GM19328 (cell line): ENCODE results near the gene C11orf86.
A peak's percentile ranks its signal among the peaks of the same experiment; 100 is the strongest.
"Not testable (repeated sequence)": the region's sequence is repeated elsewhere in the genome, so short reads cannot be mapped to it uniquely, and the experiment has no call there.

Experiments used
- ATAC-seq: cut with Tn5 transposase; IDR thresholded peaks from one replicate; pipeline ENCODE4 v1.9.1; 2021; ENCODE audit warnings: mild to moderate bottlenecking, moderate library complexity; ENCODE audit not compliant: unreplicated experiment

The C11orf86 gene, protein sequence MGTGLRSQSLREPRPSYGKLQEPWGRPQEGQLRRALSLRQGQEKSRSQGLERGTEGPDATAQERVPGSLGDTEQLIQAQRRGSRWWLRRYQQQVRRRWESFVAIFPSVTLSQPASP

DNA sequence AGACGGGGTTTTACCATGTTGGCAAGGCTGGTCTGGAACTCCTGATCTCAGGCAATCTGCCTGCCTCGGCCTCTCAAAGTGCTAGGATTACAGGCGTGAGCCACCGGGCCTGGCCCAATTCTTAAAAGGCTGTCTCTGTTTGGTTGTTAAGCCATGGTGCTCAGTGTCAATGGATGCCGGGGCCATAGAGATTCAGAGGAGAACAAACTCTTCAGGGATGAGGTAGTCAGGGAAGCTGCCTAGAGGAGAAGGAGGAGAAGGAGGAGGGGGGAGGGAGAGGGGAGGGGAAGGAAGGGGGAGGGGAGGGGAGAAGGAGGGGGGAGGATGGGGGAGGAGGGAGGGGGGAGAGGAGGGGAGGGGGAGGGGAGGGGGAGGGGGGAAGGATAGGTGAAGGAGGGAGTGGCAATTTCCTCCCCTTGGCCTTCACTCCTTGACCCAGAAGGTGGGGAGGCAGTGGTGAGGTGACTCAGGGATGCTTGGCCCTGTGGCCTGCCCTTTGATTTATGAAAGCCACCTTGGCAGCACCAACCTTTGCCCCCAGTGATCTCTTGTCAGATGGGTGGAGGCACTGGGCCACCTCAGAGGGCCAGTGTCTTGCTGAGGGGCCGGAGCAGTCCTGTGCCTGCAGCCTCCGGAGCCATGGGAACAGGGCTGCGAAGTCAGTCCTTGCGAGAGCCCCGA, at the start of gene C11orf86:
Gene C11orf86, plus strand, starts transcription at position 581 of the 681 bp plus-strand sequence. Its CDS starts 59 bp downstream, at position 640.
- no peak for ATAC-seq

DNA sequence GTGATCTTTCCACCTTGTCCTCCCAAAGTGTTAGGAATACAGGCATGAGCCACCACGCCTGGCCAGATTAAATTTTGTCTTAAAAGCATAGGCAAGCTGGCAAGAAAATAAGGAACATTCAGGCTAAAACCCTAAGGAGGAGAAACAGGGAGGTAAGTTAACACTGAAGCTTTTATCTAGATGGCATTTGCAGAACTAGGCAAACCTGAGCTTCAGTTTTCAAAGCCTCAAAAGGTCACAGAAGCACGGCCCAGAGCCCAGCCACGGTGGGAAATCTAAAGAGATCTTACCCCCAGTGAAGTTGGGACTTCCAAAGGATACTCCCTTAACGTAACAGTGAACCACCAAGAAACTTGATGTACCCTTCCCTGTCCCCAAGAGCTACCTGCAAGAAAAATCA, 45.4 kb upstream of the C11orf86 start:
- ATAC-seq, result no peak

DNA sequence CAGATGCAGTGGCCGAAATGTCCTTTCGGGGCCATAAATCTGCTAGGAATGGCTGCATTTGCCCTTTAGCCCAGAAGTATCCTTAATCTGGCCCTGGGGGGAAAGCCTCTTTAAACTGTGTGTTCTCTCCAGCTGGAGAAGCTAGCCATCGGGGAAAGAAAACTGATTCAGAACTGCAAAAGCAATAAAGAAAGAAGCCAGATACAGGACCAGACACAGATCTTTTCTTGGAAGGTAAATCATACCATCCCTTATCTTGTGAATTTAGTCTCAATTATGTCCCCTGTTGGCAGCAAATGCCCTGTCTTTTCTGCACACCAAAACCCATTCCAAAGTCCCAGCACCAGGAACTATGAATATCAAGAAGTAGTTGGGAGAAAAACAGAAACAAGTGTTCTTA, 42.6 kb upstream of the C11orf86 start:
- ATAC-seq, result no peak

DNA sequence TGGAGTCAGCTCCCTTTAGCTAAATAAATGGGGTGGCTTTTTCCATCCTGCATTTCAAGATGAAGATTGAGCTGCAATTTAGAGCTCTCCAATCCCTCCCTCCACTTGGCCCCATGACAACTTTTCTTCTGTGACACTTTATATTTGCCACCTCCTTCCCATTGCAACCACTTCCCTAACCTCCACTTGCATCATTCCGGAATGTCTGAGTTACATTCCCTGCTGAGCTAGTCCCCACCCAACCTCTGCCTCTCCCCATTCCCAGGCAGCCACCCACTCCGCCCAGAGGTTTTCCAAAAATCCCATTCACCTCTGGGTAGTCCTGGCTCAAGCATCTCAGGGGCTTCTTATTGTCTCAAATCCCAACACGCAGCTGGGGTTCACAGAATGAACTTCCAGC, 41.6 kb upstream of the C11orf86 start:
- no peak for ATAC-seq

DNA sequence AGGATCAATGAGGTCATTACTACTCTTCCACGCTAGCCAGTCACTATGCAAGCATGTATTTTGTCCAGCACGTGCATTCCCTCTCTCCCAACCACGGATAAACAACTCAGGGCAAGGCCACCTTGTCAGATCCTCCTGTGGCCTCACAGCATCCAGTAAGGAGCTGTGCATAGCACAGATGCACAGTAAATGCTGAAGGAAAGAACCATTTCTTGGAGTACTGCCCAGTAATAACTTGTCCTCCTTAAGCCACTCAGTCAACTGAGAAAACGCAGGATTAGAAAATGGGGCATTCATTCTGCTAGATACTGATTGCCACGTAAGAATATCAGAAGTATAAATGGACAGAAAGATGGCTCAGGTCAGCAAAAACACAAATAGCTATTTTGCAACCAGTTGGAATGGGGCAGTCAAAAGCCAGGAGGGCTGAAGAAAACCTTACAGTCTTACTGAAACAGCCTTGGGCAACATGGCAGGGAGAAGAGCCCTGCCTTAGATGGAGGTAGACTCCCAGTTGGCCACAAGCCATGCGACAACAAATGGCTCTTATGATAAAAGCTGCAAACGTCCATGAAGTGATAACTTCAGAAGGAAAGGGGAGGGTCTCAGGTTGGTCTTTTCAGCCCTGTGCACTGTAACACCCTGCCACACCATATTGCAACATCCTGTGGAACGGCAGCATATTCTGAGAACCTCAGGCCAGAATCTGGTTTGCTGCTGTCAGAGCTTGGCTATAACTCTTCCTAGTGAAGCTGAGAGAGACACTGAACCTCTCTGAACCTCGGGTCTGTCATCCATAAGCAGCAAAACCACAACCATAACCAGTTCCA, 39.9 kb upstream of the C11orf86 start:
- no peak for ATAC-seq

DNA sequence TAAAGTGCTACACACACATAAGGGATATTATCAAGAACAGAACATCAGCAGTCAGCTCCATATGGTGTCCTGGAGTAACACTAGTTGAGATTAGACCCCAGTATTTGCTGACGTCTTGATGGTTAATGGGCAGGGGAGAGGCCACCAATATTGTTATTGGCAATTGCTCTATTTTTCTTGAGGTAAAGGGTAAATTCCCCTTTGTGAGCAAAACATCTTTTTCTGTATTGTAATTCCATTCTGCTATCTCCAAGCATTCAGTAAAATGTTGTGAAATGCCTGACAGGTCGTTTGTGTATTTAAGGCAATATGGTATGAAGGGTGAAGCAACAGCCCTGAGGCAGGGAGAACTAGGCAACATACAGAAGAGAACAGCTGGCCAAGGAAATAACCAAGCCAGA, 38.8 kb upstream of the C11orf86 start:
- ATAC-seq, result no peak

DNA sequence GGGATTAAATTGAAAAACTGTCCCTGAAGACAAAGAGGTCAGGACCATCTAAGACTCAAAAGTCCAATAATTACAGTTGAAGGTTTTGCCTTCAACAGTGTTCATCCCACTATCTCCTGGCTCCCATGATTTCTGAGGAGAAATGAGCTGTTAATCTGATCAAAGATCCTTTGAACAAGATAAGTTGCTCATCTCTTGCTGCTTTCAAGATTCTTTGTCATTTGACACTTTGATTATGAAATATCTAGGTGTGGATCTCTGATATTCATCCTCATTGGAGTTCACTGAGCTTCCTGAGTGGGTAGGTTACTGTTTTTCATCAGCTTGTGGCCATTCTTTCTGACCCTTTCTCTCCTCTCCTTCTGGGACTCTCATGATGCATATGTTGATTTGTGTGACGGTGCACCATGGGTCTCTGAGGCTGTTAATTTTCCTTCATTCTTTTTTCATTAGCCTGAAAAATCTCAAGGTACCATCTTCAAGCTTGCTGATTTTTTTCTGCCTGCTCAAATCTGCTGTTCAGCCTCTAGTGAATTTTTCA, 37.8 kb upstream of the C11orf86 start:
- no peak for ATAC-seq

DNA sequence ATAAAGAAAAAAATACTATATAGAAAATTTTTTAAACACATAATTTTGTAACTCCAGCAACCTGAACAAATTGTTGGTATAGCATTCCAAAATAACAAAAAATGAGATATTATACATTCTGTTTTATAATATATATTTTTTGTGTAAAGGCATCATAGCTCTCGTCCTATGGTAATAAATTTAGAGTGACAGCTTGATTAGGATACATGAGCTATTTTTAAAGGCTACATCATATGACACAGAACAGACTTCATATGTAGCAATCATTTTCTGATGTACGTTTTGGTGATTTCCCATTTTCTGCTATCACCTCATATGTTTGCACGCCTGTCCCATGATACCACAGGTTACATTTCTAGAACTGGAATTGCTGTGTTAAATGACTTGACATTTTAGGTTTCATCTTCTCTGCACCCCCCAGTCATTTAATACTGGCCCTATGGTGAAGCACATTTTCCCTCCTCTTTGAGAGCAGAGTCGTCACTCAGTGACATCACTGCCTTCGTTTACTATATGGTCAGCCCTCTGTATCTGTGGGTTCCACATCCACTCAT, 36.4 kb upstream of the C11orf86 start:
- no peak for ATAC-seq

DNA sequence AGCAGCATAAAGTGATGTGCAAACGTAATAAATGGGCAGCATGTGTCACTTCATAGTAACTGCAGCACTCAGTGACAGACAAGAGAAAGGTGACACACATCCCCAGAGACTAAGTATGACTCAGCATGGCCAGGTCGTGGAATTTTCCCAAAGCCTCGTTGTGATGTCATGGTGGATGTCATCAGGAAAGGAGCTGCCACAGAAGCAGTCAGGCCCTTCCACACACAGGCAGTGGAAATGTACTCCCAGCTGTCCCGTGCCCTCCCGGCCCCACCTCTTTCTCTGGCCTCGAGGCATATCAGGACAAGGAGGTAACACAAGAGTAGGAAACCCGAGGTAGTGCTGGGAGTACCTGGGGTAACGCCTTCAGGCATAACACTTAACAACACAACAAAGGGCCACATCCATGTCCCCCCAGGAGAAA, 25.0 kb upstream of the C11orf86 start:
- ATAC-seq, result no peak

DNA sequence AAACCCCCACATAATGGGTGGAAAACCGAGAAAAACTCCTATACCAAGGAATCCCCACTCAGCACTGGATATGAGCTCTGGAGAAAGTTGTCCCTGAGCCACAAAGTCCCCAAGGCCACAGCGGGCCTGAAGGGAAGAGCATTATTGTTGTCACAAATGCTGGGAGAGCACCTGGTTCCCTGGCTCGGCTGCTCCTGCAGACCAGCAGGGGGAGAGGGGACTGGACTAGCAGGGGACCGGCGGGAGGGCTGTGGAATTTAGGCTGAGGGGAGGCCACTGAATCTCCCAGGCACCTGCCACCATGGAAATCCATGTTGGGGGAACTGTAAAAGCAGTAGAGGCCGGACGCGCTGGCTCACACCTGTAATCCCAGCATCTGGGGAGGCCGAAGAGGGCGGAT, 24.0 kb upstream of the C11orf86 start:
- no peak for ATAC-seq

DNA sequence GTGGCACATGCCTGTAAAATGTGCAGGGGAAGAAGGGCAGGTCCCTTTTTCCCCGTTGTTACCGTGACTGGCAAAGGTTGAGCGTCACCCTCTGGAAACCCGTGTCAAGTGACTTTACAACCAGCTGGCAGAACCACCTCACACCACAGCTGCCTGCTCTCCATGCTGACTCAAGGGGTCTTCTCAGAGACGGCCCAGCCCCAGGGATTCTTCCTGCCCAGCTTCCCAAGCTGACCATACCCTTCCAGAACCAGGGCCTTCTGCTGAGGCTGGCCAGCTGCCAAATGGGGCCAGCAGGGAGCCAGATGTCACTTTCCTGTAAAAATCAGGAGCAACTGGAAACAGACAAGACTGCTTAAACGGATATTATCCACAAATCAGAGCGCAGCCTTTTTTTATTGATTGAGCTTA, 23.2 kb upstream of the C11orf86 start:
- no peak for ATAC-seq

DNA sequence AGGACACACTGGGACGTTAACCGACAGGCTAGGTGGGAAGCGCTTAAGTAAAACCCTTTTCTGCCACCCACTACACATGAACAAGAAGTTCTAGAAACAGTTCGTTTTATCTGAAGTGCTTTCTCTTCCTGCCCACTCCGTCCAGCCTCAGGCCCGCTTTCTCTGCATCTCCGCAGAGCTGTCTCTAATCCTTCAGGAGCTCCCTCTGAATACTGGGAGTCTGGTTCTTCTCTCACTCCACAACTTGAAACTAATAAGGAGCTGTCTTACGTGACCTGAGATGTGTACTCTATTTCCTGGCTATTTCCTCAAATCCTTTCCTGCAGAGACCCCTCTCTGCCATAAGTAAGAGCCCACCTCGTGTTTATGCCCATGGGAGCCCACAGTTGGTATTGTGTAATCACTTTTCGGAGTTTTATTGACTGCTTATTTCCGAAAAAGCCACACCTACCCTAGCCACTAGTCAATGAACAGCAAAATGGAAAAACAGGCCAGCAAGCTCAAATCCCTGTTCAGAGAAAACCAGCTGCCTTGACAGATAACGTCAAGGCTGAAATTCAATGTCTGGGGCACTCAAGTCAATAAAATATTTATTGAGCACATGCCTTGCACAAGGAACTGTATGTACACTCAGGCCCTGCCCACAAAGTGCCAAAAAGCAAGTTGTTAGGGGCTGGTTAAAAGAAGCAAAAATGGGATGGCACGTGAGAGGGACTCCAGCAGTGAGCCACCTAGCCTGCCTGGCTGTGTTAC, 21.8 kb upstream of the C11orf86 start:
- ATAC-seq, result no peak

DNA sequence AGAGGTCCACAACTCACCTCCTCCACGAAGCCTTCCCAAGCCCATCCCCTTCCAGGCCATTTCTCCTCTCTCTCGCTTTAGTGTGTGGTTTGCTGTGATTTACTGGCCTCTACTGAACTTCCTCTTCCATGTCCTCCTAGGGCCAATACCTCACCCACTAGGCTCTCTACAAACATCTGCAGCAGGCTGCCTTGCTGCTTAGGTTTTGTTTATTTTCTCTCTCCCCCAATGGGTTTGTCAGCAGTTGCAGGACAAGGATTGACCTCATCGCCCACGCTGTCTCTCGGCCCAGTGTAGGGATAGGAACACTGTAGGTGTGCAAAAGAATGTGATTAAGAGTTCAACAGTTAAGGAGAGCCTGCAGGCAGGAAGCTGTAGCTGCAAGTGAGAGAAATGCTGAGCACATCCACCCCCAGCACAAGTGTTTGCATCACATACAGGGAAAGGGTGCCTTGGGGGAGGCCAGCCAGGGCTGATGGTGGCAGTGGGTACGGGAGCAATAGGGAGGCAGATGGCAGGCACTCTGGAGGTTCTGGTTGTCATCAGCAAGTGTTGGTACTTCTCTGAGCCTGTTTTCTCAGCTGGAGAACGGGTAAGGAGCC, 18.3 kb upstream of the C11orf86 start:
- no peak for ATAC-seq

DNA sequence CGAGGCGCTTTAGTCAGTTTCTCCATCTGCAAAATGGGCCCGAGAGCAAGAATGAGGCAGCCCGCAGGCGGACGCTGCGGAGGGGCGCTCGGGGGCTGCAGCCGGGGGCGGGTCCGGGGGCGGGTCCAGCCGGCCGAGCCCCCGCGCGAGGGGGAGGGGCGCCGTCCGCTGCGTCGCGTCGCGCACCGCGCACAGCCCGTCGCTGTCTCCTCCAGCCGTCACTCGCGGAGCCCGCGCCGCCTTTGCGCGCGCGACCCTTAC, 17.2 kb upstream of the C11orf86 start:
- peak; percentile 28 for ATAC-seq

DNA sequence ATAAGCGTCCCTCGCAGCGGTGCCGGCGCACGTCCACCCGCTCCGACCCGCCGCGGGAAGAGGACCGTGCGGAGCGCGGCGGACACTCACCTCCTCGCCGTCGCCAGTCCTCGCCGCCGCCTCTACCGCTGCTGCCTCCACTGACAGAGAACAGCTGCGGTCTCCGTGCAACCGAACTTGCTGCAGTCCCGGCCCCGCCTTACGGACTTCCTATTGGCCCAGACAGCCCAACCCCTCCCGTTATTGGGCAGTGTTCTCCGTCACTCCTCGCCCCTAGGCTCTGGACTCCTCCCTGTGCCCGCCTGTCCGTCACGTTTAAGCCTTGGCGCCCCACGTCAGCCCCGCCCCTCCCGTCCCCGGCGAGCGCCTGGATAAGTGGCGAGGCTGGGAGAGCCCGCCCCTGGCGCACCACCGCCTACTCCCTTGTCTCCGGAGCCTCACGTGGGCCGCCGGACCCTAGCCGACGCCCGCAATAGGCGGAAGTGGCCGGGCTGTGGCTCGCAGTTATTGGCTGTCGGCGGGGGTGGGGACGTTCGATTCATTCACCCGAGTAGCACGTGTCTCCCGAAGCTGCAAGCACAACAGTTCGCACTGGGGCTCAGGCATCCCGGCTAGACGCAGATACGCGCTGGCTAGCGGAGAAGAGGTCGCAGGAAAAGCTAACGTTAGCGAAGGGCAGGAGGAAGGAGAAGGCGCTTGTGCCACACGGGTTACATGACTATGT, 16.7 kb upstream of the C11orf86 start, which contains the start of gene PC:
Gene PC, minus strand, starts transcription at position 152 of the 724 bp plus-strand sequence. CDS start 86,224 bp downstream, outside the sequence.
- ATAC-seq, result peak; percentile 87

DNA sequence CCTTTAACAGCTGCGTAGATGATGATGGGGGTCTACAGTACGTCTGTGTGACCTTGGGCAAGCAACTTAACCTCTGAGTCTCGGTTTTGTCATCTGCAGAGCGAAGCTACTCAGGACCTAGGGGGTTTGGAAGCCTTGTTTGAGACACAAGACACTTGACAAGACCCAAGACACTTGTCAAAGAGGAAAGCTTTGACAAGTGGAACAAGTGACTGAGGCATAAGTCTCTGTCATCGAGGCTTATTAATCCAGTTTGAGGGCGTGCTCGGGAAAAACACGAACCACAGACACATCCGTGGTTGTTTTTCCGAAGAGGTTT, 16.2 kb upstream of the C11orf86 start:
- ATAC-seq, result no peak

DNA sequence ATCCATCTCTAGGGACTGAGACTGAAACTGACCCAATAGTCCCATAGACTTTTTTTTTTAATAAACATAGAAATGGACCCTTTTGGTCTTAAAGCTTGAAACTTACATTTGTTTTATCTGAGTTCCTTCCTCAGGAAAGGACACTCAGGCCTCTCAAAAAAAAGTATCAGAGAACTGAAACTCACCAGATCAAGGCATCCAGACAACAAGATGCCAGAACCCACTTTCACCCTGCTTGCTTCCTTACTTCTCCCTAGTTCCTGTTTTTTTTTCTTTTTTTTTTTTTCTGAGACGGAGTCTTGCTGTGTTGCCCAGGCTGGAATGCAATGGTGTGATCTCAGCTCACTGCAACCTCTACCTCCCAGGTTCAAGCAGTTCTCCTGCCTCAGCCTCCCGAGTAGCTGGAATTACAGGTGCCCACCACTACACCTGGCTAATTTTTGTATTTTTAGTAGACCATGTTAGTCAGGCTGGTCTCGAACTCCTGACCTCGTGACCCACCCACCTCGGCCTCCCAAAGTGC, 13.4 kb upstream of the C11orf86 start:
- ATAC-seq, result not testable (repeated sequence)

DNA sequence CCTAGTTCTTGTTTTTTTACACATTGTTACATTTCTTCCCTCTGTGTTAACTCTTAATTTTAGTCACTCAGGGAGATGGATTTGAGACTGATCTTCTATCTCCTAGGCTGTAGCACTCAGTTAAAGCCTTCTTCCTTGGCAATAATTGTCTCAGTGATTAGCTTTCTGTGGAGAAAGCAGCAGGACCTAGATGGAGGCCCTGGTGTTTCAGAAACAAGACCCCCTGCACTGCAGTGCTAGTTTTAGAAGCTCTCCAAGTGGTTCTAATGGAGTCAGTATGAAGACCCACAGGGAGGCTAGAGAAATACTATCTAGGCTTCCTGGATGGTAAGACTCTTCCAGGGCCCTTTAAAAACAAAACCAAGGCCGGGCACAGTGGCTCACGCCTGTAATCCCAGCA, 12.9 kb upstream of the C11orf86 start:
- no peak for ATAC-seq

DNA sequence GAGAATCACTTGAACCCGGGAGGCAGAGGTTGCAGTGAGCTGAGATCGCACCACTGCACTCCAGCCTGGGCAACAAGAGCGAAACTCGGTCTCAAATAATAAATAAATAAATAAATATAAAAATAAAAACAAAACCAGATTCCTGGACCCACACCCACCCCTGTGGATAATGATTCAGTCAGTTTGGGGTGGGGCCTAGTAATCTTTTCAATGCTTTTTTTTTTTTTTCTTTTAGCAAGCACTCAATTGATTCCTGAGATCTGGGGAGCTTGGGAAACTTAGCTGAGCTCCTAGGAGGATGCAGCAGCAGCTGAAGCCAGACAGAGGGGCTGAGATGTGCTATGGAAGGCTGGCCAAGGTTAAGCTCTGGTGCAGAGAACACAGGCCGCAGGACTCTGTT, 12.3 kb upstream of the C11orf86 start:
- ATAC-seq, result no peak

DNA sequence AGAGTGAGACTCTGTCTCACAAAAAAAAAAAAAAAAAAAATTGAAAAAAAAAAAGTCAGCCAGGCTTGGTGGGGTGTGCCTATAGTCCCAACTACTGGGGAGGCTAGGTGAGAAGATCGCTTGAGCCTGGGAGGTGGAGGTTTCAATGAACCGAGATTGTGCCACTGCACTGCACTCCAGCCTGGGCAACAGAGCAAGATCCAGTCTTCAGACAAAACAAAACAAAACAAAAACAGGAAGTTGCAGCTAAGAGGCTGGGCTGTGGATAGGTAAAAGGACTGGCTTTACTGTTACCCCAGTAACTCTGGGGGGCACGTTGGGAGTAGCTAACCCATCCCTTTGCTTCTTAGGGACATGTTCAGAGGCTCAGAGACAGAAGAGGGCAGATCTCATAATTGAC, 10.6 kb upstream of the C11orf86 start:
- ATAC-seq, result no peak
